Activated CD4-positive, alpha-beta T cell treated with anti-CD3 and anti-CD28 coated beads for 24 hours (primary cell): Measurements from ENCODE around the gene NYAP1.
"Not testable (repeated sequence)": the region's sequence is repeated elsewhere in the genome, so short reads cannot be mapped to it uniquely, and the experiment has no call there.

ENCODE experiments used
- DNase-seq, 2 donors: peaks; one replicate each; pipeline ENCODE4 v3.0.0-alpha.2; 2020; ENCODE audit warnings: low read depth in 2 of 2

The NYAP1 gene

DNA sequence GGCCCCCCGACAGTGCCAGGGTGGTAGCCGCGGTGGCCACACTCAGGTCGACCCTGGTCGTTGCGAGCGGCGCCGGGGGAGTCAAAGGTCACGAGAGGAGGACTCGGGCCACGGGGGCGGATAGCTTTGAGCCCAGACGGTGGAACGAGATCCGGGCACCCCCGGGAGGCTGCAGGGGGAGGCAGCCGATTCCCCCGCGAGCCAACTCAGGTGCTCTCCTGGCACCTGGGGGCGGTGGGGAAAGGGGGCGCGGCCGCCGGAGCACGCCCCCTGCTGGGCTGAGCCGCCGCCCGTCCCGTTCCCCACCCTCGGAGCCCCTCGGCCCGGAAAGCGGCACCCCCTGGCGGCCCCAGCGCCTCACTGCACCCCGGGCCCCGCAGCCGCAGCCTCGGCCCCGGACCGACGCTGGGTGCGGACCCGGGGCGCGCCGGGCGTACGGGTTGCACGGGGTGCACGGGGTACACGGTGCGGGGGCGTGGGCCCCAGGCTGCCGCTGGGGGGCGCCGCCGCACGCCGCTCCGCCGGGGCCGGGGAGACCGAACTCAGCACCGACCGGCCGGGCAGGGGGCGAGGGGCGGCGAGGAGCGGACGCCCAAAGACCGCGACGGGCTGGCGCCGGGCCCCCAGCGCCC lies 521 bp upstream of the NYAP1 start:
- peak; percentile 78 to 80 for DNase-seq

DNA sequence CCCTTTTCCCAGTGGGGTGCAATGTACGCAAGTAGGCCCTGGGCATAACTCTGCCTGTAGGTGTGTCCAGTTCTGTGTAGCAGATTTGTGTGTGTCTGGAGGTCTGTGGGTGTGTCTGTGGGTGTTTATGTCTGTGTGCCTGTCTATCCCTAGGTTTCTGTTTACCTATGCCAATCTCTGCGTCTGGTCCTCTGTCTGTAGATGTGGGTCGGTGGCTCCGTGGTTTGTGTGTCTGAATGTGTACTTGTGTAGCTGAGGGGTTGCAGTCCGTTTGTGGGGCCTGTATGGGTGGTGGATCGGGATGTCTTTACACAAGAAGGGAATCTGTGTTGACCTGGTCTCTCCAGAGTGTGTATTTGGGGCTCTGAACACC lies 932 bp downstream of the NYAP1 start:
- no peak for DNase-seq

DNA sequence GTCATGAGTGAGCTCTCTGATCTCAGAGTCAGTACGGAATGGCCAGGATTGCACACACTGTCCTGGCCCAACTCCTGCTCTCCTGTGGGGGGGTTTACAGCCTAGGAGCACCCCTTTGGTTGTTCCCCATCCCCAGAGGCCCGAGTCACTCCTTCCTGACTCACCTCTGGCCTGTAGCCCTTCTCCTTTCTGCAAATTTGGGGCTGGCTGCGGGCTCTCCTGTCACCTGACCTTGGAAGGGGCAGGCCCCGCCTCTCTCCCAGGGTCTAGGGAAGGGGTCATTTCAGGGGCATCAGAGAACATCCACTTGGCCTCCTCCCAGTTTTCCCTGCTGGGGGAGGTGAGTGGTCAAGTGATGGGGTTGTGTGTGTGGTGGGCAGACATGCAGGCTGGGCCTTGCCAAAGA lies 1.7 kb downstream of the NYAP1 start:
- DNase-seq: no peak

GRCh38 chr7:100486111-100486636 lies 2.4 kb downstream of the NYAP1 start:
- DNase-seq: no peak

DNA sequence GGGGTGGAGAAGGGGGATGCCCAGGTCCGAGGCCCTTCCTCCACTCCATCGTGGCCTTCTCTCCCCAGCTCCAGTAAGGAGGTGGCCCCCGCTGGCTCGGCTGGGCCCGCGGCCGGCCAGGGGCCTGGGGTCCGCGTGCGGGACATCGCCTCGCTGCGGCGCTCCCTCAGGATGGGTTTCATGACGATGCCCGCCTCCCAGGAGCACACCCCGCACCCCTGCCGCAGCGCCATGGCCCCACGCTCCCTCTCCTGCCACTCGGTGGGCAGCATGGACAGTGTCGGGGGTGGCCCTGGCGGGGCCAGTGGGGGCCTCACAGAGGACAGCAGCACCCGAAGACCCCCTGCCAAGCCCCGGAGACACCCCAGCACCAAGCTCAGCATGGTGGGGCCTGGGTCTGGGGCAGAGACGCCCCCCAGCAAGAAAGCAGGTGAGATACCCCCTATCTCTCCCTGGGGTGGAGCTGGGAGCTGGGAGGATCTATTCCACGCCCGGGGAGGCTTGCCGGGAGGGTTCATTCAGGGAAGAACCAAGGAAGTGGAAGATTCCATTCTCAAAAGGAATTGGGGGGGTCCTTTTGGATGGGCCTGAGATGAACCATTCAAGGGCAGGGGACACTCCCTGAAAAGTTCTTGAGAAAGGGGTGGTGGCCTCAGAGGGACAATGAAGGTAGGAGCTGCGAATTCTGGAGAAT lies 3.2 kb downstream of the NYAP1 start:
- no peak for DNase-seq

- DNase-seq: no peak
Observed at GRCh38 chr7:100488333-100489095, 4.8 kb downstream of the NYAP1 start.

DNA sequence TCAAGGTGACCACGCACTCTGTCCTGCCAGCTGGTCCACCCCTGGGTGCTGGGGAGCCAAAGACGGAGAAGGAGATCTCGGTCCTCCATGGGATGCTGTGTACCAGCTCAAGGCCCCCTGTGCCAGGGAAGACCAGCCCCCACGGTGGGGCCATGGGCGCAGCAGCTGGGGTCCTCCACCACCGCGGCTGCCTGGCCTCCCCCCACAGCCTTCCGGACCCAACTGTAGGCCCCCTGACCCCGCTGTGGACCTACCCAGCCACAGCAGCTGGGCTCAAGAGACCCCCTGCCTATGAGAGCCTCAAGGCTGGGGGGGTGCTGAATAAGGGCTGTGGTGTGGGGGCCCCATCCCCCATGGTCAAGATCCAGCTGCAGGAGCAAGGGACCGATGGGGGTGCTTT lies 5.4 kb downstream of the NYAP1 start:
- no peak for DNase-seq

- no peak for DNase-seq
Observed at GRCh38 chr7:100489824-100490223, 6.1 kb downstream of the NYAP1 start.

- no peak for DNase-seq
Observed at GRCh38 chr7:100490483-100491191, 6.9 kb downstream of the NYAP1 start.

DNA sequence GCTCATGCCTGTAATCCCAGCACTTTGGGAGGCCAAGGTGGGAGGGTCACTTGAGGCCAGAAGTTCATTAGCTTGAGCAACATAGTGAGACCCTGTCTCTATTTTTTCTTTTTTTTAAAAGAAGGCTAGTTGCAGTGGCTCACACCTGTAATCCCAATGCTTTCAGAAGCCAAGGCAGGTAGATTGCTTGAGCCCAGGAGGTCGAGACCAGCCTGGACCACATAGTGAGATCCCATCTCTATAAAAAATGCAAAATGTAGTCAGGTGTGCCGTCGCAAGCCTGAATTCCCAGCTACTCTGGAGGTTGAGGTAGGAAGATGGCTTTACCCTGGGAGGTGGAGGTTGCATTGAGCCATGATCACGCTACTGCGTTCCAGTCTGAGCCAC lies 7.5 kb downstream of the NYAP1 start:
- DNase-seq: no peak

DNA sequence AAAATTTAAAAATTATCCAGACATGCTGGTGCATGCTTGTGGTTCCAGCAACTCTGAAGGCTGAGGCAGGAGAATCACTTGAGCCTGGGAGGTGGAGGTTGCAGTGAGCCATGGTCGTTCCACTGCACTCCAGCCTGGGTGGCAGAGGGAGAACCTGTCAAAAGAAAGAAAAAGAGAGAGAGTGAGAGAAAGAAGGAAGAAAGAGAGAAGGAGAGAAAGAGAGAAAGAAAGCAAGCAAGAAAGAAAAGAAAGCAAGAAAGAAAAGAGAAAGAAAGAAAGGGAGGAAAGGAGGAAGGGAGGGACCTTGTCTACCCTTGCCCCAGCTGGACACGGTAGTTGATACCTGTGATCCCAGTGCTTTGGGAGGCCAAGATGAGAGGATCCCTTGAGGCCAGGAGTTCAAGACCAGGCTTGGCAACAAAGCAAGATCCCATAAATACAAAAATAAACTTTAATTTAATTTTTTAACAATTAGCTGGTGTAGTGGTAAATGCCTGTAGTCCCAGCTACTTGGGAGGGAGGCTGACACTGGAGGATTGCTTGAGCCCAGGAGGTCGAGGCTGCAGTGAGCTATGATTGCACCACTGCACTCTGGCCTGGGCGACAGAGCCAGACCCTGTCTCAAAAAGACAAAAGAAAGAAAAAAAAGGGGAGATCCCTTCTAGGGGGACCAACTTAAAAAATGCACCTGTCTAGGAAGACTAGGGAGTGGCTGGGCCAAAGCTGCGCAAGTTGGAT lies 9.2 kb downstream of the NYAP1 start:
- no peak for DNase-seq

DNA sequence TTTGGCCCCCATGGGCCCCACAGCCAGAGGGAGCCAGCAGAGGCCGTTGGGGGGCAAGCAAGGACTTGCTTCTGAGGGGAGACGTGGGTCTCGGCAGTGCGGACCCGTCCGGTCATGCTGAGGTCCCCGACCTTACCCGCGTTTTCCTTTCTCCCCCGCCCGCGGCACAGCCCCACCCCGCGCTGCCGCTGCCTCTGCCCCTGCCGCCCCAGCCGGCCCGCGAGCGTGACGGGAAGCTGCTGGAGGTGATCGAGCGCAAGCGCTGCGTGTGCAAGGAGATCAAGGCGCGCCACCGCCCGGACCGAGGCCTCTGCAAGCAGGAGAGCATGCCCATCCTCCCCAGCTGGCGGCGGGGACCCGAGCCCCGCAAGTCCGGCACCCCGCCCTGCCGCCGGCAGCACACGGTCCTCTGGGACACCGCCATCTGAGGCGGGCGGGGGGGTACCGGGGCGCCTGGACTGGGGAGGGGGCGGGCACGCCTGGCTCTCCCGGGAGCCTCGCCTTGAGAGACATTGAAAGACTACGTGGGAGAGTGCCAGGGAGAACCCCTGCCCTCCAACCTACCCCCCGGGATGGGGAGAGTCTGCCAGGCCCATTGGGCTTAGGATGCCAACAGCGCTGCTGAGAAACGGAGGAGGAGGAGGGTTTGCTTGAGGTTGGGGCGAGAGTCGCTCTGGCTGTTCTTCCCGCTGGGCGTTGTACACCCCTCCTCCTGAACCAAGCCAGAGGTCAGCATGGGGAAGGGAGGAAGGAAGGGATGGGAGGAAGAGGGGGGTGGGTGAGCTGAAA lies 9.9 kb downstream of the NYAP1 start:
- peak; percentile 37 to 49 for DNase-seq

DNA sequence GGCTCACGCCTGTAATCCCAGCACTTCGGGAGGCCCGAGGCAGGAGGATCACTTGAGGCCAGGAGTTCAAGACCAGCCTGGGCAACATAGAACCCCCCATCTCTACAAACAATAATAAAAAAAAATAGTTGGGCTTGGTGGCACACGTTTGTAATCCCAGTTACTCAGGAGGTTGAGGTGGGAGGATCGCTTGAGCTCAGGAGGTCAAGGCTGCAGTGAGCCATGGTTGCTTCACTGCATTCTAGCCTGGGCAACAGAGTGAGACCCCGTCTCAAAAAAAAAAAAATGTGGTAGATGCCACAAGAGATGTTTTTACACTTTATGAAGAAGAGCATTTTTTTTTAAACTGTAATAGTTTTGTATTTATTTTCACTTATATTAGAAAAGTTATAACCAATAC lies 12.8 kb downstream of the NYAP1 start:
- no peak for DNase-seq

GRCh38 chr7:100500743-100501142 lies 17.0 kb downstream of the NYAP1 start:
- DNase-seq: not testable (repeated sequence)

DNA sequence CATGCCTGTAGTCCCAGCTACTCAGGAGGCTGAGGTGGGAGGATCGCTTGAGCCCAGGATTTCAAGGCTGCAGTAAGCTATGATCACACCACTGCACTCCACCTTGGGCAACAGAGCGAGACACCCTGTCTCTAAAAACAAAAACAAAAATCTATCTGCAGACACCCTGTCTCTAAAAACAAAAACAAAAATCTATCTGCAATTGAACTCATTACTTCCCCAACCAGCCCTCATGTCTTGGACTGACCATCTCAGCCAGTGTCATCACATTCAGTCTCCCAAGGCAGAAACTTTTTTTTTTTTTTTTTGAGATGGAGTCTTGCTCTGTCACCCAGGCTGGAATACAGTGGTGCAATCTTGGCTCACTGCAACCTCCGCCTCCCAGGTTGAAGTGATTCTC lies 20.3 kb downstream of the NYAP1 start:
- DNase-seq: not testable (repeated sequence)

- DNase-seq: no peak
Observed at GRCh38 chr7:100504887-100505611, 21.3 kb downstream of the NYAP1 start.

DNA sequence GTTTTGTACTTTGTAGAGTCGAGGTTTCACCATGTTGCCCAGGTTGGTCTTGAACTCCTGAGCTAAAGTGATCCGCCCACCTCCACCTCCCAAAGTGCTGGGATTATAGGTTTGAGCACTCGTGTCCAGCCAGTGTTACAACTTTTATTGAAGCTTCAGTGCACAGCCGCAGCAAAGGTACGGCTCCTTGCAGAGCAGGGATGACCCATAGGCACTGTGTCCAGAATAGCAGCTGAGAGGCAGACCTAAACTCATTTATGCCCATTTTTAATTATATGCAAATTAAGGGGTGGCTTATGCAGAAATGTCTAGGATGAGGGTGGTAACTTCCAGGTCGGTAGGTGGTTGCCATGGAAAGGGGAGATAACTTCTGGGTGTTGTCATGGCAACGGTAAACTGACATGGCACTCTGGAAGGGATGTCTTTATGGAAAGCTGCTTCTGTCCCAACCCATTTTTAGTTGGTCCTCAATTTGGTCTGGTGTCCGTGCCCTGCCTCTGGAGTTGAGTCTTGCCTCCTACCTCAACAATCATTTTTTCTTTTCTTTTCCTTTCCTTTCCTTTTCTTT lies 22.7 kb downstream of the NYAP1 start:
- DNase-seq: no peak

GRCh38 chr7:100509231-100509630 lies 25.5 kb downstream of the NYAP1 start:
- no peak for DNase-seq

- no peak for DNase-seq
Observed at GRCh38 chr7:100510437-100511239, 26.9 kb downstream of the NYAP1 start.
